ENCODE results near the gene BBS12. TPM values are rescaled to one million over a fixed set of nuclear protein-coding genes. Genes with fewer than 3 reads are reported as not detected.

BBS12 gene
- total and polyA plus RNA-seq, 9 of the 15 experiments (the other 6 are each of a cell fraction or from before 2014, with no cell fraction given): 2.7 to 6.5 (median 3.3) TPM

GRCh38 chr4:122765692-122766352, 33.3 kb downstream of the BBS12 start (continued):
- no peak for TF ChIP-seq ZNF280A (IDR thresholded peaks at IDR 0.05; ENCODE audit: low read depth, partially characterized antibody)
- TF ChIP-seq ZNF316 (IDR thresholded peaks at IDR 0.05): peak; percentile 23; the same call in 1 of the 2 replicates
- TF ChIP-seq CHD7 (IDR thresholded peaks at IDR 0.05; ENCODE audit: low read depth, low read length): no peak
- peak; percentile 43; the same call in 1 of the 2 replicates for TF ChIP-seq STAT5A (IDR thresholded peaks at IDR 0.05; ENCODE audit: borderline replicate concordance, low read length)
- no peak for TF ChIP-seq ZBTB1 (CRISPR knock-in tag; IDR thresholded peaks at IDR 0.05; ENCODE audit: borderline replicate concordance, low read depth)
- no peak for TF ChIP-seq ZNF324 (CRISPR knock-in tag; IDR thresholded peaks at IDR 0.05)
- no peak for TF ChIP-seq TRIM28 (IDR thresholded peaks at IDR 0.05)
- no peak for TF ChIP-seq NR0B1 (IDR thresholded peaks at IDR 0.05; ENCODE audit: partially characterized antibody)
- no peak for TF ChIP-seq YBX1 (IDR thresholded peaks at IDR 0.05)
- no peak for TF ChIP-seq SIN3B (IDR thresholded peaks at IDR 0.05; ENCODE audit: low read depth)
- TF ChIP-seq BCOR (IDR thresholded peaks at IDR 0.05): no peak
- no peak for TF ChIP-seq GTF2B (IDR thresholded peaks at IDR 0.05; ENCODE audit: extremely low read depth, insufficient read length)

Data from K562 (cell line).